GM11168 (cell line): ENCODE data around the gene S100A11.

Experiments used
- in situ Hi-C: fragments of 300-500 bp; cut with MboI; formaldehyde crosslinking; loops from one replicate; pipeline ENCODE4 v1.12.0; 2022; ENCODE audit warnings: low sequenced_read_pairs; ENCODE audit not compliant: unreplicated experiment

S100A11 gene

DNA sequence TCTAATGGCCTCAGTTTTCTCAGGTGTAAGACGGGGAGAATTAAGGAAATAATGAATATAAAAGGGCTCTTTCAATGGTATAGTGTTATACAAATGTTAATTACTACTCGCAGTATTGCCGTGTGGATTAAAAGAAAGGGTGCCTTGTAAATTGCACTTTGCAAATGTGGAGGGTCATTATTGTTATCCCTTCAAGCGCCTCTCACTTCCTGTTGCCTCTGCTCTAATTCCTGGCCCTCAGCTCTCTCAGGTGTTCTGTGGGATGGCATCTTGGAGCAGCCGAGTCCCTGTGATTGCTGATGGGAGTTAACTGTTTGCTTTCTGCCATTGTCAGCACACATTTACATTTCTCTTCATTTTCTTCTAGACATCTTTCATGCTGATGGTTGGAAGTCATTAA is 7.1 kb upstream of the S100A11 start:
- in situ Hi-C loops = no loop called here

DNA sequence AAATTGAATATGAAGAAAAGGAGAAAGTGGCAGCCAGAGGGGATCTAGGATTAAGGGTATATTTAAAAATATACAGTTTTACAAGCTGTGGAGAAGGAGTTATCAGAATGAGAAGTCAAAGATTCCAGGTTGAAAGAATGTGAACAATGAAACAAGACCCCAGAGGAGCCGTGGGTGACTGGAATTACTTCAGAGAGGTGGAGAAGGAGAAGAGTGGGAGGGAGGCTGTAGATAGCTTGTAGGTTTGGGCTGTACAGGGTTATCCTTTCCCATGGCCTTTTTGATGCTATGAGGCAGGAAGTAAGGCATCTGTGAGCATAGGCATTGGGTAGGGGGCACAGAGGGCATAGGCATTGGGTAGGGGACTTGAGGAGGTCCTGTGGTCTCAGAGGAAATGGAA is 5.2 kb upstream of the S100A11 start:
- in situ Hi-C loops = no loop called here

DNA sequence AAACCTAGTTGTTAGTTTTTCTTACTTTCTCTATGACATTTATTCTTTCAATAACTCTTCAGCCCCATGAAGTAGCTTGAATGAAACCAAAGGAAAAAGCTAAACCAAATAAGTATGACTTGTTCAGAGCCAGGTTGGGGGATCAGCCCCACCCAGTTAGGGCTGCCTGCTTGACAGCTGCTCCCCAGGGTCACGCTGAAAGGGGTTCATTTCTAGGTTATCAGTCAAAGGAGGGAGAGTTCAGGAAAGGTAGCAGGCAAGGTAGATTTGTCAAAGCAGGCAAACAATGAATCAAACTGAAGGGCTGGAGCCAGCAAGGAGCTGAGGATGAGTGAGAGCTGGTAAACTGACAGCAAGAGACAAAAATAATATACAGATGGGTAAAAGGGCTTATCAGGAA is 3.1 kb upstream of the S100A11 start:
- in situ Hi-C loops = no loop called here

DNA sequence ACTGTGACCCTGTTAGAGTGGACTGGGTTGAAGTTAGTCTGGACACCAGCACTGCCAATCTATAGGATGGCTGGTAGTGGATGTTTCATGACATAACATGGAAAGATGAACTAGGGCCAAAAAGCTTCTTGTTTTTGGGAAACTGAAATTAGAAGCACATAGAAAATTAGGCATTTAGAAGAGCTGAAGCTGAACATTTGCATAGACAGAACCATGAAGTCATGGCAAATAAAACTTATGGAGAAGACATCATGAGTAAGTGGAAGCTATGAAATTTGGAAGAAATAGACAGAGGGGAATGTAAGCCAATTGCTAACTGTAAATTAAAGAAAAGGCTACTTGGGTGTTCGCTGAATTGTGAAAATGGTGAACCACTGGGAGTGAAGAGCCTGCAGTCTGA is 2.7 kb upstream of the S100A11 start:
- in situ Hi-C loops = no loop called here

DNA sequence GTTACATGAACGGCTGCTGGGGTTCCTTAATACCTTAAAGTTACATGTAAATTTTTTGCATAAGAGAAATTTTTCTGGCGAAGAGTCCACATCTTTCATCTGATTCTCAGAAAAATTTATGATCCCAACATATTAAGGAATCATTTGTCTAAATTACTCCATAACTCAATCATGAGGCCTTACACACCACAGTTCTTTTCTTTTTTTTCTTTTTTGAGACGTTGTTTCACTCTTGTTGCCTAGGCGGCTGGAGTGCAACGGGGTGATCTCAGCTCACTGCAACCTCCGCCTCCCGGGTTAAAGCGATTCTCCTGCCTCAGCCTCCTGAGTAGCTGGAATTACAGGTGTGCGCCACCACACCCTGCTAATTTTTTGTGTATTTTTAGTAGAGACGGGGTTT is 2.1 kb upstream of the S100A11 start:
- in situ Hi-C loops = no loop called here

DNA sequence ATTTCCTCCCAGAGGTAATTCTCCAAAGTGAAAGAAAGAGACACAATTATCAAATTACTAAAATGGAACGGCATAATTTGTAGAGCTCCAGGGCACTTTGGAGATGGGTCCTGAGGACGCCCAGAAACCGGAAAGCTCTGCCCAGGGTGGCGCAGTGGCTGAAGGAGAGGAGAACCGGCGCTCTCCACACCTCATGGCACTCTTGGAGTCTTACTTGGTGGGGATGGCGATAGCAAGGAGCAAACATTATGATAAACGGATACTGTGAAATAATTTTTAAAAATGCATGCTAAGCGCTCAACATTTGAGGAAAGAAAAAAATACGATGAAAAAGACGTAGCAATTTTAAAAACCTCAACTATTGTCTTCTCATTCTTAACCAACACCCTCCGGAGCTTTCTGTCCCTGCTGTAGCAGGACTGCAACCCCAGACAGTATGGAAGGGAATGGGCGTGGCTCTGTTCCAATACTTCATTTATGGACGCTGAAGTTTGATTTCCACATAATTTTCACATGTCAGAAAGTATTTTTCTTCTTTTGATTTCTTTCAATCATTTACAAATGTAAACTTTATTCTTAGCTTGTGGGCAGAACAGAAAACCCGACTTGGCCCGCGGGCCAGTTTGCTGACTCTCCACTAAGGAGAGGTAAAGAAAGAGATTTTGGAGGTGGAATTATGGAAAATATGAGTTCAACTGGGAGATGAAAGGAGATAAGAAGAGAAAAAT is 1.1 kb downstream of the S100A11 start:
- in situ Hi-C loops = no loop called here

DNA sequence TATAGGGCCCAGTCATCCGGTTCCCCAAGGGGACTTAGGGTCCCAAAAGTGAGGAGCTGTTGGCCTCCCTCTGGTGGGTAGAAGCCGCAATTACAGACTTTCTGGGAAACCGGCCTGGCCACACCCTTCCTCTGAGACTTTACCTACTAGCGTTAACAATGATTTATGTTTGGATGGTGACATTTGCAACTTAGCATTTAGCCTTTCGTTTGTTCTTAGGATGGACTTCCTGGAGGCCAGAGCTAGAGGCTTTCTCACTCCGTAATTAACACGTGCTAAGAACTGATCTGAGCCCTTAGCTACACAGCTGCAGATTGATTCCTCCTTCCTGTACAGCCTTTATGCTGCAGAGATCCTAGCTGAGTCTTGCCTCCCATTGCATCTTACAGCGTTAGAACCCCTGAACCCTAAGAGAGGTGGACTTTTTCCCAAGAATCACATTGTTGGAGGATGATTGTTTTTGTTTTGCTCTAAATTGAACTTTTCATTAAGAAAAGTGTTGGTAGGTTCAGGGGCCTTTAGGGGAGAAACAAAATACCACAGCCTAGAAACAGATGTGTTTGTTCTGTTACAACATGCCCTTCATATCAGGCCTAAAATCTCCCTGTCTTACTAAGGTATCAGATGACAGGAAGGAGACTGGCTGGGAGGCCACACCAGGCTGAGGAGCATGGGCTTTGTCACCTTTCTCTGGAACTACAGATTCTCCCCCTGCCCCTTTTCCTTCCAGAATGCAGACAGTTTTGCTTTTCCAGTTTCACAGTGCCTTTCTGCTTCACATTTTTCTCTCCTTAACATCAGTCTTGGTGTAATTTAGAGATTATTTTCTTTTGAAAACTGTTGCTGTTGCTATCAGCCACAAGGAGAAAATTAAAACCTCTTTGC is 1.9 kb downstream of the S100A11 start:
- in situ Hi-C loops = no loop called here

DNA sequence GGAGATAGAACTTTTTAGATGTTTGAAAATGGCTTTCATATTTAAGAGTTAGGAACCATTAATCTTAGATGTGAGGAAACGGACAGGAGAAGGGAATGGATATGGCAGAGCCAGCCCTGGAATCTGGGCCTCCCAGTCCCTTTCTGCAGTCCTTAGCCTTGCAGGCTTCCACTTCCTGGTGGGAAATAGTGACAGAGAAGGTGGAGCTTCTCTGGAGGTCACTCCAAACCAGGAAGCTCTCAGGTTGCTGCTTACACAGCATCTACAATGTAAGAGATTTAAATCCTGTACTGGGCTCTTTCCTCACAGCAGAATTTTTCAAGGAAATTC is 2.5 kb downstream of the S100A11 start:
- in situ Hi-C loops = no loop called here

DNA sequence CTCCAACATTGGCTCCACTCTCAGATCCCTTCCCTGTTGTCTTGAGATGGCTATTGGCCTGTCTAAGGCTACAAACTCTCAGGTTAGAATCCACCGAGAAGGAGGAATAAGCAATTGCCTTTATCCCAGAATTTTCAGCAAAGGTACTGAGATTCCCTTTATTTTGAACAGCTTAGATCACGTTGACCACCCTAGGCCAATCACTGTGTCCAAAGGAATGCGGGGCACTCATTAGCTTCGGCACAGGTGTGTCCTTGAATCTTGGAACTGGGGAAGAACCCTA is 6.9 kb downstream of the S100A11 start:
- in situ Hi-C loops = no loop called here

DNA sequence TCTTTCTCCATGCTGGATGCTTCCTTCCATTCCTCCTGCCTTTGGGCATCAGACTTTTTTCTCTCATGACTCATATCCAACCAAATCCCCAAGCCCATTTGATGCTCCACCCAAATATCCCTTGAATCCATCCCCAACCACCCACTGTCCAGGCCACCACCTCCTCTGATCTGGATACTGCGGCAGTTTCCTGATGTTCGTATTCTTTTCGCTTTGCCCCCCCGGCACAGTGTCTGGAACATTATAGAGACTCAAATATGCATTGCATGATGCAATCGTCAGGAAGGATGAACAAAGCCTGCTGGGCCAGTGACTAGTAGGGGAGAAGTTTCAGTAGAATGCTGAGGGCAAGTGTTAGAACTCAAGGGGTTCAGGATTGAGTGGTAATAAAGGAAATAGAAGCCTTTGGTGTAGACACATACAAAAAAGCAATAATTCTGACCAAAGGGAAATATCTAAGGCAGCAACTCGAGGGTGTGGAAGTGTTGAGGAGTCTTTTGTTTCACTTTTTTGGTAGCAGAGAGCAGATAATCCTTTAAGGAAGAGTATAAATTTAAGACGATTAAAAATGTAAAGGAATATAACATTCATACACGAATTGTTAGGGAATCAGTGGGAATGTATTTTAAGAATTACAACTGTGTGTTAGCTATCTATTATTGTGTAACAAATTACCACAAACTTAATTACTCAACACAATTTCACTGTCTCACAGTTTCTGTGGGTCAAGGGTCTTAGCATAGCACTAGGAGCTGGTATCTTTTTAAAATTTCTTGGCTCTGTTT is 7.5 kb downstream of the S100A11 start:
- in situ Hi-C loops = no loop called here

DNA sequence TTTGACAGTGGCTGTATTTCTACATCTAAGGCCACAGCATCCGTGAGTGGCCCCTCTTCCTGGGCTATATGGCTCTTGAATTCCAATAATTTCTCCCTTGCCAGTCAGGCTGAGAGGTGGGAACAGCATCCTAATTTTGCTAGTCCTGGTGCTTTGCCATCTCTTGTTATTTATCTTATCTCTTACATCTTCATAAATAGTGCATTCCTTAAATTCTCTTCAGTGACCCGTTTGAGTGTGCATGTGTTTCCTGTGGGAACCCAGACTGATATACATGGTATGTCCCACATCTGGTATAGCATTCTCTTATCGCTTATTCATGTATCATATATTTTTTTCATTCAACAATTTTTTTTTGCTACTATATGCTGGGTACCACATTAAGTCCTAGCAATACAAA is 9.9 kb downstream of the S100A11 start:
- in situ Hi-C loops = no loop called here

DNA sequence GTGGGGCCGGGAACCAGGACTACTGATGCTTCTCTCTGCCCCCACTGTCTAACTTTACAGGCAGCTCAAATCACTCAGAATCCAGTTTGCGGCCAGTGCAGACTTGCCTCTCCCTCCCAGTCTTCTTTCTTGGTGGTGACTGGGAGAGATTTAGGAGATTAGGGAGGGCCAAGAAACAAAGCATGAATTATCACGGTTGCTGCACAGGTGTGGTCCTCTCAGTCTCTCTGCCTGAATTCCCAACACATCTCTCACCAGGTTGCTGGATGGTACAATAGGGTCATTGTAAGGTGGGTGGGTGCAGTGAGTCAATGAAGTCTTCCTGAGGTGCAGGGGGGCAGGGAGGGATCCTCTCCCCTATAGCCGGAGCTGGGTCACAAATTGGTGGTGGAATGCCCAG is 12.6 kb downstream of the S100A11 start:
- in situ Hi-C loops = no loop called here

DNA sequence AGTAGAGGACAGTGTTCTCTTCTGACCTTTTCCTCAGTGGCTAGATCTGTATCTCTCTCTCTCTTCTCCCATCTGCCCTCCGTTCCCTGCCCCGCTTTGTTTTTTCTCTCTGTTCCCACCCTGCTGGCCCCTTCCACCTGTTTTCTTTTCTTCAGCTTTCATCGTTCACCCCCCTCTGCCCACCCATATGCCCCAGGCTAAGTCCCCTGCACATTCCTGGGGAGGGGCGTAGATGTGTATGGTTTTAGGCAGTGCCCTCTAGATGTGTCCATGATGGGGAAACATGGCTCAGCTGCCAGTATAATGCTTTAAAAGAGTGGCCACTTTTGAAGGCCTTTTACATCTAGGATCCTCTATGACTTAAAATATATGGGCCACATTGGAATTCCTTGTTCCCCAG is 13.6 kb downstream of the S100A11 start:
- in situ Hi-C loops = no loop called here

DNA sequence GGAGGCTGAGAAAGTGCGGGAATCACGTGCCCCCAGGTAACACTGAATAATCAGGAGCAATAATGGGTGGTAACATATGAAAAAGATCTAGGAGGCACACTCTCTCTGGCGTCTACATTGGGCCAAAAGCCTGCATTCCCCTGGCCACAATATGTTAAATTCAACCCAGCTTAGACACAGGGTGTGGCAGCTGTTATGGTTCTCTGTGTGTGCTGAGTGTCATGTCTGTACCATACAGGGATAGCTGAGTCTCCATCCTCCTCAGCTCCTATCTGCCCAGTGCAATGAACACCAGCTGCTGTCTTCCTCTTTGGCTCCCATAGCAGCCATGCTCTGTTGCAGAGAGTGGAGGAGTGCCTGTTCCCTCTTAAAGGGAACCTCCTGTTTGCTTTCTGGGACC is 14.3 kb downstream of the S100A11 start:
- in situ Hi-C loops = no loop called here

DNA sequence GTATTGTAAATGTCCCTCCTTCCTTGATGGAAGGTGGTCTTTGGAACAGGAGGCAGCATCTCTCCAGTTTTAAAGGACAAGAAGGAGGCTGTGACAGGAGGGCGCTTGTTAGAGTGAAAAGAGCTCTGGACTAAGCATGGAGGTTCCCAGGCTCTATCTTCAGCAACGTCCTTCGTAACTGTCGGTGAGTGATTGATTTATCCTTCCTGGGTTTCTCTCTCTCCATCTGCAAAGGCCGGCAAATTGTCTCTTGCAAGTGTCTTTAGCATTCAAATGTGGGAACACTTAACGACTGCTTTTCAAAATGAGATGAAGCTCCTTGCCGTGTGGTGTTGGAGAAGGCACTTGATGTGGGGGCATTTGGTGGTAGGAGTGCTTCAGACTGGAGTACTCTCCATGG is 15.2 kb downstream of the S100A11 start:
- in situ Hi-C loops = no loop called here

DNA sequence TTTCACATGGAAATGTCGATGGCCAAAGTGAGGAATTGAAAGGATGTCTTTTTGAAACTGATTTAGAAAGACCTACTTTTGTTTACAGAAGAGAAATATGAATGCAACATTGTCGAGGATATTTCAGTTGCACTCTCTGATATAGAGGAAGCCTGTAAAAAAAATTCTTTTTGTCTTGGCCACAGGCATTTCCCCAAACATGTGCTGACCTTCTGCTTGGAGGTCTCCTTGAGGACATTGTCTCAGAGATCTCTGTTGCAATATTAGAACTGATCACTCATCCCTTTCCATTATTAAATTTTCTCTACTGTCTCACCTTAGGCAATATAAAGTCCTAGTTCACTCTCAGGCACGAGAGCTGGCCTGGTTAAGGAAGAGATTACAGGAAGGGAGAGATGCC is 16.0 kb downstream of the S100A11 start:
- in situ Hi-C loops = no loop called here

DNA sequence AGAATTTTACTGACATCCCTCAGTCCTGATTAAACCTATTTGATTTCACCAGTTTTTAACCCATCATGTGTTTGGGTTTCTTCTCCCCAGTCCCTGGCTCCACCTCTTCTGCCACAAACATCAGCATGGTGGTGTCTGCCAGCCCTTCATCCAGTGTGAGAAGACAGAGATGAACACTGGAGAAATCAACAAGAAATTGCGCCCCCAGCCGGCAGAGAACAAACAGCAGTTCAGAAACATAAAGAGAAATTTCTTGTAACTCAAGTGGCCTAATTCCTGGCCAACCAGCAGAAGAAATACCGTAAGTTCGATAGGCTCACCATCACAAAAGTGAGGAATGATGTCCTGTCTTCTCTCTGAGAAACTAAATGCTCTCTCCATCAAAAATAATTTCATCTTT is 18.3 kb downstream of the S100A11 start:
- in situ Hi-C loops = no loop called here

DNA sequence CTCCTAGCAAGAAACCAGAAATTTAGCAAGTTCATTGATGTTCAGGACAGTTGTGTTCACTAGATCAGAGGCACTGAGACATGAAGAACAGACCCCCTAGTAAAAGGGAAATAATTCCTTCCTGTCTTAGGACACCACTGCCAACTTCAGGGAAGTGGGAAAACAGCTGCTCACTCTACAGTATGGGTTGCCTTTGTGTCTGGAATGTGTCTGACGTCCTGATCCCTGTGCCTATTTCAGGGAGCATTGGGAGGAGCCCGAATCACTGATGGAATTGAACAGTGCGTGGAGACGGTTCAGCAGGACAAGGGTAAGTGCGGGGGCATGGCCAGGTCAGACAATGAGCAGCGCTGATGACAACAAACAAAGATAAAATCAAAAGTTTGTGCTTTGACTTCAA is 21.0 kb downstream of the S100A11 start:
- in situ Hi-C loops = no loop called here

DNA sequence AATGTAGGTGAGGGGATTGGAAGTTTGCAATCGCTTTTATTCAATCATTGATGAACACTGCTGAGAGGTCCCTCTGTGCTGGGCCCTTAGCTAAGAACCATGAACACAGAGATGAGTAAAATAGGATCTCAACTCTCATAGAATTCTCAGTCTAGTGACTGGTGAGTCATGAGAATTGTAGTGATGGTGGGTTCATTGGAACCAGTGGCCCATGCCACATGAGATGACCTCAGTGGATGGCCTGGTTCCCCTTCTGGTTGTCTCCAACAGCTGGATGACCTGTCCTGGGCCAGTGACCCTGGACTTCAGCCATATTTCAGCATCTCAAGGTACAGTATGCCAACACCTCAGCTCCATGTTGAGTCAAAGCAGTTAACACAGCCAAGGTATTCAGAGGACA is 21.9 kb downstream of the S100A11 start:
- in situ Hi-C loops = no loop called here

DNA sequence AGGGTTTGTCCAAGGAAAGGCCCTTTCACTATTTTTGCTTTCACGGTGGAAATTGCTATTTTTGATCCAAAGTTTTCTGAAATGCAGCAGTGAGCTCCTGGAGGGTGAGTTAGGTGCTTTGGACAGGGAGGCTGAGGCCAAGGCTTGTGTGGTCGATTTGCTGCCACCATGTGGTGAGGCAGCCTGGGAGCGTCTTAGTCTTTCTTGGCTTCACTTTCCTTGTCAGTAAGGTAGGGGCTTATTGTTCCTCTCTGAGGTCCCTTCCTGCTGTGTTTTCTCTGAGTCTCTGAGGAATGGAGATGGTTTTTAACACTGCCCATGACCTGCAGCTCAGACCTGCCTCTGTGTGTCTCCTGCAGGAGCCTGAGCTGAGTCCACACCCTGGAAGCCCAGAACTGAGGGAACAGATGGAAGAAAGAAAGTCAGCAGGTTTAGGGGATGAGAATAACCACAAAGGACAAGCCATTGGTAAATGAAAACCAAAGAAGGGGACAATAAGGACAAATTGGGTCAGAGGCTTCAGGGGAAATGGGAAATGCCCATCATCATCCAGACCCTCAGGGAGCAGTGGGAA is 23.1 kb downstream of the S100A11 start:
- in situ Hi-C loops = no loop called here

DNA sequence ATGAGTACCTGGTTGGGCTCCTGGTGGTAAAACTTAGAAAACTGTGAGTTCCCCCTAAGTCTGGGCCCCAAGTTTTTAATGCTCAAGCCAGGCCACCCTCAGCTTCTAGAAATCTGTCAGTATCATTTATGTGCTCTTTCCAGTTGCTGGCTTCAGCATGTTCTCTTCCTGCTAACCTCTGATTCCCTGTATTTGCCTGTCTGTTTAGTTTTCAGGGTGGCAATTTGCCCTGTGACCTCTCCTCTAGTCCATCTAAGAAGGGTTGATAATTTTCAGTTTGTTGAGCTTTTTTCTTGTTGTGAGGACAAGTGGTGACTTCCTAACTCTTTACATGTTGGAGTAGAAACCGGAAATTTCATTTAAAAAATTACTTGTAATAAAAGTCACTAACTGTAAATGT is 27.1 kb downstream of the S100A11 start:
- in situ Hi-C loops = loop anchor here (10.0 kb wide), 1 partner anchor 75 kb away; no protein-coding TSS in a partner anchor
